ENCODE measurements around the gene MRPS14. TPM values are rescaled to one million over a fixed set of nuclear protein-coding genes. Genes with fewer than 3 reads are reported as not detected.

The MRPS14 gene
- total RNA-seq, 2 donors from 2014 or later = 25.2 to 26.6 TPM

DNA sequence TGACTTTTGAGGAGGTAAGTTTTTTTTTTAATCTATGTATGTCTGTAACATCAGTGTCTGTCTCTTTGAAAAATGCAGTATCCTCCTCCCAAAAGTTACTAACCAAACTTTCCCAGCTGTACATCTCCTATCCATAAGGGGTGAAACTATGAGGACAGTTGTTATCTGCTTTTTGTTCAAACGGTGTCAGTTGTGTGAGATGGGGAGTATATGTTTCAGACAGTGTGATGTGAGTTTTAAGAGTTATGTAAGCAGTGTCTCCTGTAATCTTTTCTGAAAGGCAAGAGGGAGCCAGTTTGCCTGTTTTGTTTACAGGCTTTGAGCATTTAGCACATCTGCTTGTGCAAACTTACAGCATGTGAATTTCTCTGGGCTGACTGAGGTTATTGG is 58.3 kb downstream of the MRPS14 start:
- intact Hi-C loops (cut with DNase I, micrococcal nuclease) = loop anchor here in 1 of 2 donors (5.0 kb wide), 1 partner anchor 88 kb away; no protein-coding TSS in a partner anchor
- ATAC-seq = no peak
- no peak for DNase-seq

DNA sequence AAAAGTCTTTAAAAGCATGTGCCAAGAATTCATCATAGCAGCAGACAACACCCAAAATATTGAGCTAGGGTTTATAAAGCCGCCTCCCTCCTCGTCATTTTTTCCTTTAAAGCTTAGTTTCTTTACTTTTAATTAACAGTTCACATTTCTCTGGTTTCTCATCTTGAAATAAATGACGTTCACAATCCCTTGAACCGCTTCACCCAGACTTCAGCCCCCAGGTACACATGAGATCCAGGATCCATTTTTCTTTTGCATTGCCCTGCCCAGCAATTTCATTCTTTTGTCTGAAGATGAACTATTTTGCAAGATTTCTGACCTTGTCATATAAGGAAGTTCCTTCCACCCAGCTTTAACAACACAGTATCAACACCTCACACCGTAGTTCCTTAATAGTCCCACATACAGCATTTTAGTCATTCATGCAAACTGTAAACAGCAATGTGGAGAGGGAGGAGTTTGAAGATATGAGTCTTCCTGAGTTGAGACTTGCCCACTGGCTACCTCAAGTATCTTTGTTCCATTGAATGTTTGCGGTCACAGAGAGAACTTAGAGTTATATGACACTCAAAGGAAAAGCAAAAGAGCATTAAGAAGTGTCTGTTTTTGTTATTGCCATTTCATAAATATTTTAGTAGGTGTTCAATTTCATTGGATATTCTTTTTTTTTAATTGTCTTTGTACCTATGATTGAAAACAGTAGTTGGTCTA is 58.8 kb downstream of the MRPS14 start:
- ATAC-seq (peak; percentile 81), DNase-seq (no peak)
- intact Hi-C loops (cut with DNase I, micrococcal nuclease) = no loop called here

DNA sequence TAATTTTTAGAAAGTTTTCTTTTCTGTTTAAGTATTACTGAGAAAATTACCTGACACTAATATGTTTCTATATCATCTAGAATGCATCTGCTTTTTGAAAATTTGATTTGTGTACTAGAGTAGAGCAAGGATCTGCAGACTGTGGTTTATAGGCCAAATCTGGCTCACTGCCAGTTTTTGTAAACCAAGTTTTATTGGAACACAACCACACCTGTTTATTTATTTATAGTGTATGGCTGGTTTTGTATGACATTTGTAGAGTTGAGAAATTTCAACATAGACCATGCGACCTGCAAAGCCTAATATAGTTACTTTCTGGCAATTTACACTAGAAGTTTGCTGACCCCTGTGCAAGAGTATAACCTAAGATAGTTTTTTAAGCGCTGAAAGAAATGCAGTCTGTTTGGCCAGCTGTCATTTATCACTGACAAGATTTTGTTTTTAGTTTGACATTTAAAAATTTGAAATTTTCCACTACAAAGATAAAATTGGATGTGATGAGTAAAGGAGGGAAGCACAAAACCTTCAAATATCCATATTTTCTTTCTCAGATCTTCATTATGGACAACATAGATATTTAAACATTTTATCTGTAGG is 59.6 kb downstream of the MRPS14 start:
- intact Hi-C loops (cut with DNase I, micrococcal nuclease) = no loop called here

More for the DNA sequence above, 59.6 kb downstream of the MRPS14 start:
- peak in 1 of 2 donors; percentile 45 for DNase-seq
- ATAC-seq = peak; percentile 57

Other genes with a start within 250 kb of the MRPS14 start
- 10 to 100 TPM; 46.0 to 55.6 TPM for gene CACYBP, start 23.5 kb downstream of the MRPS14 start, total RNA-seq
- under 1 TPM in 1 of 2 donors, not detected in 1; 0.06 TPM for gene TNN, start 44.4 kb upstream of the MRPS14 start, total RNA-seq
- gene KIAA0040, start 169.4 kb upstream of the MRPS14 start, total RNA-seq = 10 to 100 TPM; 14.8 to 14.9 TPM

Measured in left colon (tissue), 2 donors.